ENCODE measurements around the gene RNF5.

Gene RNF5

DNA sequence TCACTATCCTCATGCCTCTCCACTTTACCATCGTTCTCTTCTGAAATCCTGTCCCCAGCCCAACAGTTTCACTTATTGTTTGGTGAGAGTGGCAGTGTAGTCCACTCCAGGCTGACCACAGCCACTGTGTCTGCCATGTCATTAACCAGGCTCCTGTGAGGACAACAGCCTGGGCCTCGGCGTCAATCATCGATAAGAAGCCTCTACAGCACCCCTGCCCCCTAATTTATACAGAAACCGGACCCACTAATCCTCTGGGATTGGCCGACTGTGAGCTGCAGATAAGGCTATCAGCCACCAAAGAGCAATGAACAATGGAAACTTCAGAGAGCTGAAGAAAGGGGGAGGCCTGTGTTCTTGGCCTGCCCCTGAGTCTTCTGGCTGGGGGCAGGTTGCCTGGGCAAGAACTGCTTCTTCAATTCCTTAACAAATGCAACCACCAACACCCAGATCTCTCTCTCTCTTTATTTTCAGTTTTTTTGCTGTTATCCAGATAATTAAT, 10.4 kb upstream of the RNF5 start:
- H3K4me1 ChIP-seq (ENCODE audit: low read depth, poor library complexity, severe bottlenecking) = no peaks in the 10 kb centered on the region
- H4K20me1 ChIP-seq (ENCODE audit: insufficient read depth) = no peaks in the 10 kb centered on the region
- no peaks in the 10 kb centered on the region for H3K79me2 ChIP-seq (ENCODE audit: insufficient read depth, low read depth)
- H3K9ac ChIP-seq = no peak overlapping the region
- no peaks in the 10 kb centered on the region for H3K27me3 ChIP-seq (ENCODE audit: insufficient read depth, low read depth)
- TF ChIP-seq, protein P1, sequence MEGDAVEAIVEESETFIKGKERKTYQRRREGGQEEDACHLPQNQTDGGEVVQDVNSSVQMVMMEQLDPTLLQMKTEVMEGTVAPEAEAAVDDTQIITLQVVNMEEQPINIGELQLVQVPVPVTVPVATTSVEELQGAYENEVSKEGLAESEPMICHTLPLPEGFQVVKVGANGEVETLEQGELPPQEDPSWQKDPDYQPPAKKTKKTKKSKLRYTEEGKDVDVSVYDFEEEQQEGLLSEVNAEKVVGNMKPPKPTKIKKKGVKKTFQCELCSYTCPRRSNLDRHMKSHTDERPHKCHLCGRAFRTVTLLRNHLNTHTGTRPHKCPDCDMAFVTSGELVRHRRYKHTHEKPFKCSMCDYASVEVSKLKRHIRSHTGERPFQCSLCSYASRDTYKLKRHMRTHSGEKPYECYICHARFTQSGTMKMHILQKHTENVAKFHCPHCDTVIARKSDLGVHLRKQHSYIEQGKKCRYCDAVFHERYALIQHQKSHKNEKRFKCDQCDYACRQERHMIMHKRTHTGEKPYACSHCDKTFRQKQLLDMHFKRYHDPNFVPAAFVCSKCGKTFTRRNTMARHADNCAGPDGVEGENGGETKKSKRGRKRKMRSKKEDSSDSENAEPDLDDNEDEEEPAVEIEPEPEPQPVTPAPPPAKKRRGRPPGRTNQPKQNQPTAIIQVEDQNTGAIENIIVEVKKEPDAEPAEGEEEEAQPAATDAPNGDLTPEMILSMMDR (conservative IDR thresholded peaks at IDR 0.05; ENCODE audit: low read depth, low read length) = no peak
- H2AFZ ChIP-seq (ENCODE audit: low read depth) = no peak overlapping the region
- no peak overlapping the region for H3K4me3 ChIP-seq (IDR thresholded peaks at IDR 0.05; ENCODE audit: insufficient read depth, low read depth, low read length)
- no peak overlapping the region for H3K27ac ChIP-seq
- H3K4me2 ChIP-seq = no peak overlapping the region
- no peaks in the 10 kb centered on the region for H3K36me3 ChIP-seq (ENCODE audit: insufficient read depth)

DNA sequence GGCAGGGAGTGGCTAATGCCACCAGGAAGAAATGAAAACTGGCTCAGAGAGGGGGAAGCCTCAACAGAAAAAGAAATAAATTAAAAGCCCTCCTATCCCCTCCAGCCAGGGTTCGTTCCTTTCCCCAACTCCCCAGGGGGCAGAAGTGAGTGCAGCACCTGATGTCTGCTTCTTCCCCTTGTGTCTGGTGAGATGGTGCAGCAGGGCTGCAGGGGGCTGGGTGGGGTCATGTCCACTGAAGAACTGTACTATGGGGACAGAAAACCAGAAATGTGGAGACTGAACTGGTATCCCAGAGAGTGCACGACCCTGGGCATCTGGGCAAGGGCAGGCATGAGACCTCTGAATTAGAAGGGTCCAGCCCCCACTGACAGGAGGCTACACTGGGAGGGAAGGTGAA, 9.9 kb upstream of the RNF5 start:
- Histone ChIP-seq H3K36me3 (ENCODE audit: insufficient read depth) (no peaks in the 10 kb centered on the region), H3K27me3 (ENCODE audit: insufficient read depth, low read depth) (no peaks in the 10 kb centered on the region), H3K79me2 (ENCODE audit: insufficient read depth, low read depth) (no peaks in the 10 kb centered on the region), H3K27ac (no peak overlapping the region), H3K4me3 (IDR thresholded peaks at IDR 0.05; ENCODE audit: insufficient read depth, low read depth, low read length) (no peak overlapping the region), H3K4me1 (ENCODE audit: low read depth, poor library complexity, severe bottlenecking) (no peaks in the 10 kb centered on the region), H3K9ac (no peak overlapping the region), H4K20me1 (ENCODE audit: insufficient read depth) (no peaks in the 10 kb centered on the region), H2AFZ (ENCODE audit: low read depth) (no peak overlapping the region), H3K4me2 (no peak overlapping the region)
- TF ChIP-seq, protein P1 (conservative IDR thresholded peaks at IDR 0.05; ENCODE audit: low read depth, low read length) = no peak

DNA sequence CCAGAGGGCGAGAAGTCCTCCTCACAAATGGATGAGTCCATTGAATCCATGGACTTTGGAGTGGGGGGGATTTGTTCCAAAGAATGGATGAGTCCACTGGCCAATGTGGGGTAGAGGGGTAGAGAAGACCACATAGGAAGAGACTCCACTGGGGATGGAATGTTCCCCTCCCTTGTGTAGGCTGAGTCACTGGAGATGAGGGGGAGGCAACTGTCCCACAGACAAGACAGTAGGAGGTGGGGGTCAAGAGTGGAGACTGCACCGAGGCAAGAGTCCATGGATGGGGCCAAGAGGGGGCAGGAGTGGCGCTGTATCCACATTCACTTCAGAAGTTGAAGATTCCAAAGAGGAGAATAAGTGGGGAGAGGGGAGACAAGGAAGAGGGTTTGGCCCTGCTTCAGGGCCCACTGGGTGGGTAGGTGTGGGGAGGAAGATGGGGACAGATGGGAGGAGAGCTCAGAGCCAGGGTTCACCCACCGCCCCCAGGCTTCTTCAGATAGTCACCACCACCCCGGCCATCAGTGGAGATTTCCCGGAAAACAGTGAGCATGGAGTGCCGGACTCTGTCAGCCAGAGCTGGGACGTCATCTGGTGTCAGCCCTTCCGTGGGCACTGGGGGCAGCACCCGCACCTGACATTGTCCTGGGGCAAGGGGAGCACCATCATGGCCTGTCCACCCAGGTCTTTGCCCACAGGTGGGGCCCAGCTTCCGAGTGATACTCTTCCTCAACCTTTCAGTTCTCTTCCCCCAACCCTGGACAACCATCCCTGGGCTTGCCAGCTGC, 9.2 kb upstream of the RNF5 start:
- Histone ChIP-seq H4K20me1 (ENCODE audit: insufficient read depth) (no peaks in the 10 kb centered on the region), H2AFZ (ENCODE audit: low read depth) (no peak overlapping the region), H3K4me2 (no peak overlapping the region), H3K9ac (no peak overlapping the region), H3K79me2 (ENCODE audit: insufficient read depth, low read depth) (no peaks in the 10 kb centered on the region), H3K27ac (no peak overlapping the region), H3K4me1 (ENCODE audit: low read depth, poor library complexity, severe bottlenecking) (no peaks in the 10 kb centered on the region), H3K4me3 (IDR thresholded peaks at IDR 0.05; ENCODE audit: insufficient read depth, low read depth, low read length) (no peak overlapping the region), H3K27me3 (ENCODE audit: insufficient read depth, low read depth) (no peaks in the 10 kb centered on the region), H3K36me3 (ENCODE audit: insufficient read depth) (no peaks in the 10 kb centered on the region)
- TF ChIP-seq, protein P1 (conservative IDR thresholded peaks at IDR 0.05; ENCODE audit: low read depth, low read length) = no peak

DNA sequence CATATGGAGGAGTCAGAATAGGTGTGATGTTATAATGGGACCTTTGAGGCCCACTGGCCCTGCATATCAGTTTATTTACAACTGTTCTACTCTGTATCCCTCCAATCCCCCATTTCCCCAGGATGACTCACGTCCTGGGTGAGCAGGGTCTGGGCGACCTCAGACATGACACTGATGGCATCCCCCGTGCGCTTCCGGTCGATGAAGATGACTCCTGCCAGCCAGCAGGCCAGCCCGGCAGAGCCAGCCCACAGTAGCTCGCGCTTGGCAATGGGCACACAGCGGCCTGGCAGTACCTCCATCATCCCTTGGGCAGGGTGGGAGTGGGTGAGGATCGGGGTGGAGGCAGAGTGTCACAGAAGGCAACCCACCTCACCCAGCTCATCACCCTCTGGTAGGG, 7.9 kb upstream of the RNF5 start:
- TF ChIP-seq, protein P1 (conservative IDR thresholded peaks at IDR 0.05; ENCODE audit: low read depth, low read length) = no peak
- Histone ChIP-seq H3K27me3 (ENCODE audit: insufficient read depth, low read depth) (no peaks in the 10 kb centered on the region), H3K27ac (no peak overlapping the region), H3K4me1 (ENCODE audit: low read depth, poor library complexity, severe bottlenecking) (peaks cover 4% of the 10 kb centered on the region), H3K4me2 (no peak overlapping the region), H3K36me3 (ENCODE audit: insufficient read depth) (no peaks in the 10 kb centered on the region), H2AFZ (ENCODE audit: low read depth) (no peak overlapping the region), H3K4me3 (IDR thresholded peaks at IDR 0.05; ENCODE audit: insufficient read depth, low read depth, low read length) (no peak overlapping the region), H3K79me2 (ENCODE audit: insufficient read depth, low read depth) (no peaks in the 10 kb centered on the region), H4K20me1 (ENCODE audit: insufficient read depth) (no peaks in the 10 kb centered on the region), H3K9ac (no peak overlapping the region)
